SH-SY5Y (cell line): ENCODE results near the gene LTBP1.

Experiments
- GATA2 ChIP-seq: IDR thresholded peaks from 2 replicates; pipeline ENCODE4 v1.6.1; 2011; ENCODE audit warnings: mild to moderate bottlenecking, low read depth, low read length
- GATA3 ChIP-seq: IDR thresholded peaks from 2 replicates; pipeline ENCODE4 v1.6.1; 2011; ENCODE audit warnings: low read depth, mild to moderate bottlenecking, low read length, moderate library complexity

DNA sequence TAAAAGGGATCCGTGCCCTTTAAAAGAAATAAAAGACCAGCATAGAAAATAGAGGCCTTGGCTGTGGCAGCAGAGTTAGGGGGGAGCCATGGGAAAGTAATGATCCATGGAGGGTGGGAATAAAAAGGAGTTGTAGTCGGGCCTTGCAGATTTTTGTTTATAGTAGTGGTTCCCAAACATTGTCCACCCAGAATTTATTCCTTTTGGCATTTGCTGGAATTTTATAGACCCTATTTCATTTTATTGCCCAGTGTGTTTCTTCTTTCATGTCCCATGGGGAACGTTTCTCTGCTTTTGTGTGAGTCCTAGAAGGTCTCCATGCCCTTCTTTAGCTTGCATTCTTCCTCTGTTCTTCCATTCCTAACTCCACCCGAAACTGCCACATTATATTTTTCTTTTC, 222.2 kb downstream of the LTBP1 start:
- TF ChIP-seq GATA2 (no peak), GATA3 (no peak)
